Gastrocnemius medialis (tissue), 4 donors: Measurements from ENCODE around the gene UBAP1L. TPM values are rescaled to one million over a fixed set of nuclear protein-coding genes. Genes with fewer than 3 reads are reported as not detected.

Experiments used
- ATAC-seq, 2 donors: fragments of 150-250 bp; one replicate each; pipeline ENCODE4 v1.9.1; 2016
- DNase-seq, 2 donors: peaks; one replicate each; pipeline ENCODE4 v3.0.0-alpha.2; 2019
- H3K27ac ChIP-seq, 4 donors: fragments of 200-600 bp; sonication (generic); 1 replicate in 1 of 4; 2 replicates in 3 of 4; pipeline ENCODE4 v1.5.1; 2016 to 2018; ENCODE audit warnings: mild to moderate bottlenecking in 2 of 4, moderate library complexity in 1 of 4
- H3K27me3 ChIP-seq, 3 donors: fragments of 200-600 bp; sonication (generic) in 2 of 3; 1 replicate in 1 of 3; 2 replicates in 2 of 3; pipeline versions ENCODE4 v1.5.1 to v1.6.0; 2016 to 2019; ENCODE audit warnings: mild to moderate bottlenecking in 1 of 3, moderate library complexity in 1 of 3
- H3K36me3 ChIP-seq, 2 donors: fragments of 200-600 bp; sonication (generic) in 1 of 2; one replicate each; pipeline ENCODE4 v1.5.1; 2017 to 2018
- H3K4me1 ChIP-seq, 2 donors: fragments of 200-600 bp; sonication (generic) in 1 of 2; one replicate each; pipeline ENCODE4 v1.5.1; 2016 to 2017; ENCODE audit warnings: mild to moderate bottlenecking in 2 of 2
- H3K4me3 ChIP-seq, 4 donors: fragments of 200-600 bp; sonication (generic) in 3 of 4; 1 replicate in 1 of 4; 2 replicates in 3 of 4; pipeline ENCODE4 v1.5.1; 2016 to 2019; ENCODE audit warnings: mild to moderate bottlenecking in 2 of 4
- H3K9me3 ChIP-seq, 3 donors: fragments of 200-600 bp; sonication (generic) in 2 of 3; 1 replicate in 1 of 3; 2 replicates in 2 of 3; pipeline ENCODE4 v1.5.1; 2016 to 2019
- POLR2A ChIP-seq, 2 donors: fragments of 450-650 bp; IDR thresholded peaks; one replicate each; pipeline ENCODE4 v1.6.1; 2017; ENCODE audit warnings: antibody characterized with exemption in 2 of 2, mild to moderate bottlenecking in 2 of 2, moderate library complexity in 2 of 2
- in situ Hi-C, 4 donors: fragments of 200-750 bp; cut with MboI; loops; one replicate each; pipeline versions ENCODE4 v1.15.0 to v1.8.0; 2017; ENCODE audit warnings: low sequenced_read_pairs in 4 of 4
- intact Hi-C: fragments of 100-400 bp; cut with DNase I; formaldehyde crosslinking; loops from one replicate; pipeline ENCODE4 v1.15.1; 2023; ENCODE audit warnings: low total_unique reads
- total RNA-seq, 4 donors: library from RNA; depleted of rRNA; stranded (reverse); fragments of >200 nt; gene quantifications; one replicate each; pipeline versions ENCODE4 v1.1.0 to v1.2.3, GENCODE V29; 2016
- TF ChIP-seq, protein P1 (sequence below), 5 experiments: fragments of 450-650 bp in 3 of 5; fragments of 200-600 bp in 2 of 5; sonication (generic) in 2 of 5; IDR thresholded peaks in 4 of 5; conservative IDR thresholded peaks in 1 of 5; 1 replicate in 4 of 5; 2 replicates in 1 of 5; pipeline ENCODE4 v1.5.1; 2016 to 2019; ENCODE audit warnings: antibody characterized with exemption in 5 of 5, mild to moderate bottlenecking in 3 of 5, moderate library complexity in 3 of 5

UBAP1L gene
- total RNA-seq, 4 donors from 2014 or later, result 0.65 to 3.3 (median 1.4) TPM

- TF ChIP-seq POLR2A (IDR thresholded peaks at IDR 0.05), result no peak
- TF ChIP-seq, protein P1, sequence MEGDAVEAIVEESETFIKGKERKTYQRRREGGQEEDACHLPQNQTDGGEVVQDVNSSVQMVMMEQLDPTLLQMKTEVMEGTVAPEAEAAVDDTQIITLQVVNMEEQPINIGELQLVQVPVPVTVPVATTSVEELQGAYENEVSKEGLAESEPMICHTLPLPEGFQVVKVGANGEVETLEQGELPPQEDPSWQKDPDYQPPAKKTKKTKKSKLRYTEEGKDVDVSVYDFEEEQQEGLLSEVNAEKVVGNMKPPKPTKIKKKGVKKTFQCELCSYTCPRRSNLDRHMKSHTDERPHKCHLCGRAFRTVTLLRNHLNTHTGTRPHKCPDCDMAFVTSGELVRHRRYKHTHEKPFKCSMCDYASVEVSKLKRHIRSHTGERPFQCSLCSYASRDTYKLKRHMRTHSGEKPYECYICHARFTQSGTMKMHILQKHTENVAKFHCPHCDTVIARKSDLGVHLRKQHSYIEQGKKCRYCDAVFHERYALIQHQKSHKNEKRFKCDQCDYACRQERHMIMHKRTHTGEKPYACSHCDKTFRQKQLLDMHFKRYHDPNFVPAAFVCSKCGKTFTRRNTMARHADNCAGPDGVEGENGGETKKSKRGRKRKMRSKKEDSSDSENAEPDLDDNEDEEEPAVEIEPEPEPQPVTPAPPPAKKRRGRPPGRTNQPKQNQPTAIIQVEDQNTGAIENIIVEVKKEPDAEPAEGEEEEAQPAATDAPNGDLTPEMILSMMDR (IDR thresholded peaks at IDR 0.05 in 4 of 5, conservative IDR thresholded peaks at IDR 0.05 in 1 of 5), result no peak
- in situ Hi-C loops (no loop called here), intact Hi-C loops (no loop called here)
- DNase-seq (no peak), ATAC-seq (no peak)
- Histone ChIP-seq H3K4me3 (no peak overlapping the region), H3K27ac (peak overlapping the region in 2 of 4 donors; percentile 49 to 51), H3K9me3 (no peaks in the 10 kb centered on the region), H3K36me3 (no peaks in the 10 kb centered on the region), H3K27me3 (no peaks in the 10 kb centered on the region), H3K4me1 (peaks cover 0 to 6% of the 10 kb centered on the region in 2 donors)
Observed at GRCh38 chr15:65059931-65060596, 54.9 kb downstream of the UBAP1L start.

DNA sequence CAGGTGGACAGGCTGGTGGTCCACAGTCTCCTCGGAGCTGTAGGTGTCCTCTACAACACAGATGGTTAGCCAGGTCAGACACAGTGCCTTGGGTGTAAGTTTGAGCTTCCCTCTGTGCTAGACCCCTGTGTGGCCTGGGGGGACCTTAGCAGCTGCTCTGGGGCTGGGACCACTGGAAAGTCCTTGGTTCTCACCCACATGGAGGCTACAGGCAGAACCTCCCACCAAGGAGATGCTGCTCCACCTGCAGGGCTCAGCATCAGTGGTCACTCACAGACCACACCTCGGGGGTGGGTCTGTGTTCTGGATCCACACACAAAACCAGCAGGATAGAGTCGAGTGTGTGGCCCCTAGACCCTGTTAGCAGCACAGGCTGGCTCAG lies 55.6 kb downstream of the UBAP1L start:
- peak overlapping the region in 2 of 4 donors; percentile 42 to 49 for H3K27ac ChIP-seq
- in situ Hi-C loops, result no loop called here
- no peaks in the 10 kb centered on the region for H3K27me3 ChIP-seq
- H3K4me3 ChIP-seq, result no peak overlapping the region
- no peaks in the 10 kb centered on the region for H3K9me3 ChIP-seq
- TF ChIP-seq, protein P1 (IDR thresholded peaks at IDR 0.05 in 4 of 5, conservative IDR thresholded peaks at IDR 0.05 in 1 of 5), result no peak
- no peak for TF ChIP-seq POLR2A (IDR thresholded peaks at IDR 0.05)
- H3K4me1 ChIP-seq, result peaks cover 0 to 6% of the 10 kb centered on the region in 2 donors
- no peak for DNase-seq
- intact Hi-C loops, result no loop called here
- ATAC-seq, result no peak
- H3K36me3 ChIP-seq, result no peaks in the 10 kb centered on the region

DNA sequence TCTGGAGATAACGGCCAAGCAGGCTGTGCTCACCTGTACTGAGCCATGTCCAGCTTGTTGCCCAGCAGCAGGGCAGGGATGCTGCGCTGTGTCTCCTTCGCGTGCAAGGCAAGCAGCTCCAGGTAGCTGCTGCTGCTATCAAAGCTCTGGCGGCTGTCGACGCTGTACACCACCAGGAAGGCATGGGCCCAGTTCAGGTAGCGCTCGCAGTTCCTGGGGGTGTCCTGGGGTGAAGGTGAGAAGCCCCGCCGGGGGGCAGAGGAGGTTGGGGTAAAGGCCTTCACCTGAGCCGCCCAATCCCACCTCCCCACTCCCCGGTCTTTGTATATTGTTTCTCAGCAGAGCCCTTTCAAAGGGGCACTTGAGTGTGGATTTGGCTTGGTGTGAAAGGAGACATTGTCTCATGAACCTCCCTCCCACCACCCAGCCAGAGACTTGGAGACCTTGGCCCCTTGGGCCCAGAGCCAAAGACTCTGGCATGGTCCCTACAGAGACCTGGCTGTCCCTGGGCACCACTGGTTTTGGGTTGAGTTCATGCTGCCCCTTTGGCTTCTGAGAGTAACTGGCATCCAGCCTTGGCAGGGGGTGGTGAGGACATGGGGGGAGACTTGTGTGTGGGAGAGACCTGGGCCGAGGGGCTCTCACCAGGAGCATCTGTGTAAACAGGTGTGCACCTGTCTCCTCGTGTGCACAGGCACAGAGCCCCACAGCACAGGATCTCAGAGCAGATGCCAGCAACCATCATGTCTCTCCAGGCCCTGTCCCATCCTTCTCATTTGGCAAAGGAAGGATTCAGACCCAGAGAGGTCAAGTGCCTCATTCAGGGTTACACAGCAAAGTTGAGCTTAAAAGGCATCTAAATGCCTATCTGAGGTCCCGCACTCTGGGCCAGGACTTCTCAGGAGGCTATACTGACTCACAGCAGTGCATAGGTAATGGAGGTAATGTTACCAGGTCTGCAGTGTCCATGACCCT lies 56.3 kb downstream of the UBAP1L start:
- no peaks in the 10 kb centered on the region for H3K27me3 ChIP-seq
- intact Hi-C loops, result no loop called here
- no peaks in the 10 kb centered on the region for H3K36me3 ChIP-seq
- H3K27ac ChIP-seq, result no peak overlapping the region
- H3K9me3 ChIP-seq, result no peaks in the 10 kb centered on the region
- in situ Hi-C loops, result no loop called here
- TF ChIP-seq, protein P1 (IDR thresholded peaks at IDR 0.05 in 4 of 5, conservative IDR thresholded peaks at IDR 0.05 in 1 of 5), result no peak
- TF ChIP-seq POLR2A (IDR thresholded peaks at IDR 0.05), result no peak
- DNase-seq (no peak), ATAC-seq (no peak)
- H3K4me3 ChIP-seq, result no peak overlapping the region
- H3K4me1 ChIP-seq, result peaks cover 0 to 6% of the 10 kb centered on the region in 2 donors

GRCh38 chr15:65057549-65057940 lies 57.5 kb downstream of the UBAP1L start:
- intact Hi-C loops (no loop called here), in situ Hi-C loops (no loop called here)
- no peak for DNase-seq
- Histone ChIP-seq H3K36me3 (no peaks in the 10 kb centered on the region), H3K9me3 (no peaks in the 10 kb centered on the region), H3K27me3 (no peaks in the 10 kb centered on the region), H3K27ac (no peak overlapping the region), H3K4me3 (no peak overlapping the region), H3K4me1 (peaks cover 0 to 6% of the 10 kb centered on the region in 2 donors)
- TF ChIP-seq, protein P1 (IDR thresholded peaks at IDR 0.05 in 4 of 5, conservative IDR thresholded peaks at IDR 0.05 in 1 of 5), result no peak
- no peak for TF ChIP-seq POLR2A (IDR thresholded peaks at IDR 0.05)
- ATAC-seq, result no peak
